ENCODE measurements around the gene IL21R. TPM values are rescaled to one million over a fixed set of nuclear protein-coding genes. Genes with fewer than 3 reads are reported as not detected.
"Not testable (repeated sequence)": the region's sequence is repeated elsewhere in the genome, so short reads cannot be mapped to it uniquely, and the experiment has no call there.

IL21R gene
- total RNA-seq, 6 experiments from 2014 or later, result 0.96 to 1.8 (median 1.2) TPM

DNA sequence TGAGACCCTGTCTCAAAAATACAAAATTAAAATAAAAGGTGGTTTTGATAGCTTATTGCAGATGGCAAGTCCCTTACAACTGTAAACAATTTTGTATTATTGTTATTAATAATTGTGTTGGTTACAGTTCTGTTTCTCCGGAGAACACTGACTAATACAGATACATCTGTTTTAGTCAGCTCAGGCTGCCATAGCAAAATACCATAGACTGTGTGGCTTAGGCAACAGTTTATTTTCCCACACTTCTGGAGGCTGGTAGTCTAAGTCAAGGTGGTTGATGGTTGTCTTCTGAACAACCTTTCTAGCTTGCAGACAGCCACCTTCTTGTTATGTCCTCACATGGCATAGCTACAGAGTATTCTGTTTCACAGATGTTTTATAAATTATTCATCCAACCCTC, 14.2 kb upstream of the IL21R start:
- TF ChIP-seq, protein P1, sequence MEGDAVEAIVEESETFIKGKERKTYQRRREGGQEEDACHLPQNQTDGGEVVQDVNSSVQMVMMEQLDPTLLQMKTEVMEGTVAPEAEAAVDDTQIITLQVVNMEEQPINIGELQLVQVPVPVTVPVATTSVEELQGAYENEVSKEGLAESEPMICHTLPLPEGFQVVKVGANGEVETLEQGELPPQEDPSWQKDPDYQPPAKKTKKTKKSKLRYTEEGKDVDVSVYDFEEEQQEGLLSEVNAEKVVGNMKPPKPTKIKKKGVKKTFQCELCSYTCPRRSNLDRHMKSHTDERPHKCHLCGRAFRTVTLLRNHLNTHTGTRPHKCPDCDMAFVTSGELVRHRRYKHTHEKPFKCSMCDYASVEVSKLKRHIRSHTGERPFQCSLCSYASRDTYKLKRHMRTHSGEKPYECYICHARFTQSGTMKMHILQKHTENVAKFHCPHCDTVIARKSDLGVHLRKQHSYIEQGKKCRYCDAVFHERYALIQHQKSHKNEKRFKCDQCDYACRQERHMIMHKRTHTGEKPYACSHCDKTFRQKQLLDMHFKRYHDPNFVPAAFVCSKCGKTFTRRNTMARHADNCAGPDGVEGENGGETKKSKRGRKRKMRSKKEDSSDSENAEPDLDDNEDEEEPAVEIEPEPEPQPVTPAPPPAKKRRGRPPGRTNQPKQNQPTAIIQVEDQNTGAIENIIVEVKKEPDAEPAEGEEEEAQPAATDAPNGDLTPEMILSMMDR (IDR thresholded peaks at IDR 0.05), result no peak
- no peak overlapping the region for H3K4me3 Mint-ChIP-seq
- H3K4me1 Mint-ChIP-seq (ENCODE audit: low read depth), result peaks cover 27% of the 10 kb centered on the region
- peaks cover 25% of the 10 kb centered on the region for H3K9me3 Mint-ChIP-seq
- no peak overlapping the region for H3K27ac Mint-ChIP-seq
- peaks cover 7% of the 10 kb centered on the region for H3K27me3 Mint-ChIP-seq (ENCODE audit: insufficient read depth)
- H3K36me3 Mint-ChIP-seq (ENCODE audit: low read depth), result peaks cover 13% of the 10 kb centered on the region
- DNase-seq, result peak; percentile 19

DNA sequence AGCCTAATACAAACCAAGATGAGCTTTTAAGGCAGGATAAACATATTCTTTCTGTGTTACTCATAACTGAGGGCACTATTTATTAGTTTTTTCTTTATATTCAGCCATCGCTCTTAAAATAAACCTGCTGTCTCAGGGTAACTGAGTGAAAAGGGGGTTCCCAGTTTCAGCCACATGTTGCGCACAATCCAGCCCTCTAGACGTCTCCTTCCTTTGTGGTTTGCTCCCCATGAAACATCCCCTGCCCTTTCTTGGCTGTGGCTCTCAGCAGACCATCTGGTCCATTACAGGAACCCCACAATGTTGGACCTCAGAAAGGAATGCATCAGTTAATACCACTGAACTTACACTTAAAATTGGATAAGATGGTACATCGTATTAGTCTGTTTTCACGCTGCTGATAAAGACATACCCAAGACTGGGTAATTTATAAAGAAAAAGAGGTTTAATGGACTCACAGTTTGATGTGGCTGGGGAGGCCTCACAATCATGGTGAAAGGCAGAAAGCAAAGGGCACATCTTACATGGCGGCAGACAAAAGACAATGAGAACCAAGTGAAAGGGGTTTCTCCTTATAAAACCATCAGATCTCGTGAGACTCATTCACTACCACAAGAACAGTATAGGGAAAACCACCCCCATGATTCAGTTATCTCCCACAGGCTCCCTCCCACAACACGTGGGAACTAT, 12.6 kb upstream of the IL21R start:
- H3K36me3 Mint-ChIP-seq (ENCODE audit: low read depth), result peaks cover 7% of the 10 kb centered on the region
- H3K4me3 Mint-ChIP-seq, result no peak overlapping the region
- peaks cover 27% of the 10 kb centered on the region for H3K4me1 Mint-ChIP-seq (ENCODE audit: low read depth)
- peaks cover 7% of the 10 kb centered on the region; the same call in 1 of the 2 replicates for H3K27me3 Mint-ChIP-seq (ENCODE audit: insufficient read depth)
- H3K27ac Mint-ChIP-seq, result no peak overlapping the region
- TF ChIP-seq, protein P1 (IDR thresholded peaks at IDR 0.05), result no peak
- H3K9me3 Mint-ChIP-seq, result peaks cover 23% of the 10 kb centered on the region
- DNase-seq, result peak; percentile 22

DNA sequence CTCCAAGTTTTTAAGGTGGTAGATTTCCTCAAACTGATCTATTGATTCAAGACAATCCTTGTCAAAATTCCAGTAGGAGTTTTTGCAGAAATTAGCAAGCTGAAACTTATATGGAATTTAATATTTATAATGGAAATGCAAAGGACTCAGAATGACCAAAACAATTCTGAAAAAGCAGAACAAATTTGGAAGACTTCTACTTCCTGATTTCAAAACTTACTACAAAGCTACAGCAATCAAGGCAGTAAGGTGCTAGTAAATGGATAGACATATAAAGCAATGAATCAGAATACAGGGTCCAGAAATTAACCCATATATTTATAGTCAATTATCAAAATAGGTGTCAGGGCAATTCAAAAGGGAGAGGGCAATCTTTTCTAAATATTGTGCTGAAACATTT, 11.8 kb upstream of the IL21R start:
- H3K27ac Mint-ChIP-seq, result no peak overlapping the region
- TF ChIP-seq, protein P1 (IDR thresholded peaks at IDR 0.05), result no peak
- H3K27me3 Mint-ChIP-seq (ENCODE audit: insufficient read depth), result peaks cover 7% of the 10 kb centered on the region; the same call in 1 of the 2 replicates
- peaks cover 12% of the 10 kb centered on the region for H3K36me3 Mint-ChIP-seq (ENCODE audit: low read depth)
- peaks cover 27% of the 10 kb centered on the region for H3K4me1 Mint-ChIP-seq (ENCODE audit: low read depth)
- H3K9me3 Mint-ChIP-seq, result peaks cover 24% of the 10 kb centered on the region
- no peak overlapping the region for H3K4me3 Mint-ChIP-seq
- no peak for DNase-seq

DNA sequence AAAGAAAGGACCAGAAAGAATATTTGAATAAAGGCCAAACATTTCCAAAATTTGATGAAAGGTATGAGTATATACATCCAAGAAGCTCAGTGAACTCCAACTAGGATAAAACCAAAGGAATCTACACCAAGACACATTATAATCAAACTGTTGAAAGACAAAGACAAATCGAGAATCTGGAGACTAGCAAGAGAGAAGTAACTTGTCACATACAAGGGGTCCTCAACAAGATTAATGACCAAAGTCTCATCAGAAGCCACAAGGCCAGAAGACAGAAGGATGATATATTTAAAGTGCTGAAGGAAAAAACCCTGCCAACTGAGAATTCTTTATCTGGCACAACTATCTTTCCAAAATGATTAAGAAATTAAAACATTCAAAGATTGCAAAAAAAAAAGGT, 9.3 kb upstream of the IL21R start:
- Mint-ChIP-seq H3K9me3 (peaks cover 29% of the 10 kb centered on the region), H3K4me1 (ENCODE audit: low read depth) (peaks cover 18% of the 10 kb centered on the region; the same call in 1 of the 2 replicates), H3K4me3 (no peak overlapping the region), H3K36me3 (ENCODE audit: low read depth) (peaks cover 8% of the 10 kb centered on the region), H3K27ac (no peak overlapping the region), H3K27me3 (ENCODE audit: insufficient read depth) (peaks cover 7% of the 10 kb centered on the region)
- TF ChIP-seq, protein P1 (IDR thresholded peaks at IDR 0.05), result no peak
- DNase-seq, result no peak

DNA sequence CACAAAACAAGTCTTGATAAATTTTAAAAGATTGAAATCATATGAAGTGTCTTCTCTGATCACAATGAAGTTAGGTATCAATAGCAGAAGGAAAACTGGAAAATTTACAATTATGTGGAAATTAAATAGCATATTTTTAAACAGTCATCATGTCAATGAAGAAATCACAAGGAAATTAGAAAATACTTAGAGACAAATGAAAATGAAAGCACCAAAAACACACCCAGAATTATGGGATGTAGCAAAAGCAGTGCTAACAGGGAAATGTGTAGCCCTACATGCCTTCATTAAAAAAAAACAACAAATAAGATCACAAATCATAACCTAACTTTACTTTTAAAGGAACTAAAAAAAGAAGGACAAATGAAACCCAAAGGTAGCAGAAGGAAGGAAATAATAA, 7.5 kb upstream of the IL21R start:
- no peak overlapping the region for H3K4me3 Mint-ChIP-seq
- peaks cover 3% of the 10 kb centered on the region for H3K27me3 Mint-ChIP-seq (ENCODE audit: insufficient read depth)

DNA sequence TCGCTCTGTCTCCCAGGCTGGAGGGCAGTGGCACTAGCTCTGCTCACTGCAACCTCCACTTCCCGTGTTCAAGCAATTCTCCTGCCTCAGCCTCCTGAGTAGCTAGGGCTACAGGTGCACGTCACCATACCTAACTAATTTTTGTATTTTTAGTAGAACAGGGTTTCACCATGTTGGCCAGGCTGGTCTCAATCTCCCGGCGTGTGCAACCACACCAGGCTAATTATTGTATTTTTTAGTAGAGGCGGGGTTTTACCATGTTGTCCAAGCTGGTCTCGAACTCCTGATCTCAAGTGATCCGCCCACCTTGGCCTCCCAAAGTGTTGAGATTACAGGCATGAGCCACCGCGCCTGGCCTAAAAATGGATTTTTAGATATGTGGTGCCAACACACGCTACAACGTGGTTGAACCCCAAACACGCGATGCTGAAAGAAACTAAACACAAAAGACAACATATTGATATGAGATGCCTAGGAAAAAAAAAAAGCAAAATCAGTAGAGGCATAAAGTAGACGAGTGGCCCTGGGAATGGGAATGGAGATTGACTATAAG, 3.6 kb upstream of the IL21R start:
- H3K36me3 Mint-ChIP-seq (ENCODE audit: low read depth); DNase-seq; H3K4me3 Mint-ChIP-seq; H3K27me3 Mint-ChIP-seq (ENCODE audit: insufficient read depth); H3K27ac Mint-ChIP-seq: not testable (repeated sequence)
- Mint-ChIP-seq H3K4me1 (ENCODE audit: low read depth) (peaks cover 31% of the 10 kb centered on the region), H3K9me3 (peaks cover 22% of the 10 kb centered on the region)

More for the DNA sequence above, 7.5 kb upstream of the IL21R start:
- no peak for DNase-seq
- TF ChIP-seq, protein P1 (IDR thresholded peaks at IDR 0.05), result no peak
- peaks cover 8% of the 10 kb centered on the region for H3K36me3 Mint-ChIP-seq (ENCODE audit: low read depth)
- H3K4me1 Mint-ChIP-seq (ENCODE audit: low read depth), result peaks cover 3% of the 10 kb centered on the region; the same call in 1 of the 2 replicates
- no peak overlapping the region for H3K27ac Mint-ChIP-seq
- peaks cover 29% of the 10 kb centered on the region for H3K9me3 Mint-ChIP-seq
